Activated CD4-positive, alpha-beta T cell treated with anti-CD3 and anti-CD28 coated beads, Interleukin-2, amount 10 ng/mL, durations not matched to agents 7 days and 5 days (primary cell): ENCODE data around the gene TNRC6C. TPM values are rescaled to one million over a fixed set of nuclear protein-coding genes. Genes with fewer than 3 reads are reported as not detected.

Experiments used
- CTCF ChIA-PET: fragments of 350-600 bp; sonication (Branson Sonifier 250); formaldehyde crosslinking; loops from one replicate; lab custom pipeline; 2021; ENCODE audit warnings: antibody characterized with exemption; lab: Charles Lee
- POLR2A ChIA-PET: fragments of 350-600 bp; sonication (Branson Sonifier 250); formaldehyde crosslinking; loops from one replicate; lab custom pipeline; 2021; ENCODE audit warnings: antibody characterized with exemption; lab: Charles Lee
- DNase-seq: peaks from one replicate; pipeline ENCODE4 v3.0.0-alpha.2; 2020
- H3K27ac Mint-ChIP-seq: one replicate; pipeline ENCODE4 v1.8.0; 2021; ENCODE audit warnings: mild to moderate bottlenecking, moderate library complexity, mixed read lengths
- H3K27me3 Mint-ChIP-seq: one replicate; pipeline ENCODE4 v1.8.0; 2021; ENCODE audit warnings: mixed read lengths
- H3K36me3 Mint-ChIP-seq: one replicate; pipeline ENCODE4 v1.8.0; 2021; ENCODE audit warnings: low read depth, mixed read lengths
- H3K4me1 Mint-ChIP-seq: one replicate; pipeline ENCODE4 v1.8.0; 2021; ENCODE audit warnings: mixed read lengths
- H3K4me3 Mint-ChIP-seq: one replicate; pipeline ENCODE4 v1.8.0; 2021; ENCODE audit warnings: mild to moderate bottlenecking, moderate library complexity, mixed read lengths
- H3K9me3 Mint-ChIP-seq: one replicate; pipeline ENCODE4 v1.8.0; 2021; ENCODE audit warnings: mixed read lengths
- total RNA-seq, 2 experiments: library from RNA; stranded (reverse); gene quantifications; one replicate each; pipeline ENCODE4 v1.2.3, GENCODE V29; 2021

The TNRC6C gene
- total RNA-seq, 2 experiments from 2014 or later = 40.2 to 41.8 TPM

- no peak for DNase-seq
- Mint-ChIP-seq H3K4me3 (no peak overlapping the region), H3K36me3 (no peaks in the 10 kb centered on the region), H3K27ac (no peak overlapping the region), H3K27me3 (peaks cover 9% of the 10 kb centered on the region), H3K9me3 (no peaks in the 10 kb centered on the region), H3K4me1 (peaks cover 11% of the 10 kb centered on the region)
- ChIA-PET CTCF (no interaction called here), POLR2A (no interaction called here)
Measured at GRCh38 chr17:77936881-77937280, 21.6 kb upstream of the TNRC6C start.

- H3K9me3 Mint-ChIP-seq = no peaks in the 10 kb centered on the region
- ChIA-PET CTCF (no interaction called here), POLR2A (no interaction called here)
- no peak overlapping the region for H3K4me3 Mint-ChIP-seq
- no peaks in the 10 kb centered on the region for H3K4me1 Mint-ChIP-seq
- no peak for DNase-seq
- peaks cover 6% of the 10 kb centered on the region for H3K27me3 Mint-ChIP-seq
- no peaks in the 10 kb centered on the region for H3K36me3 Mint-ChIP-seq
- H3K27ac Mint-ChIP-seq = no peak overlapping the region
Measured at GRCh38 chr17:77941004-77941403, 17.5 kb upstream of the TNRC6C start.

- H3K9me3 Mint-ChIP-seq = peaks cover 3% of the 10 kb centered on the region
- H3K27ac Mint-ChIP-seq = no peak overlapping the region
- no peak overlapping the region for H3K4me3 Mint-ChIP-seq
- ChIA-PET CTCF (no interaction called here), POLR2A (no interaction called here)
- DNase-seq = no peak
- H3K4me1 Mint-ChIP-seq = no peaks in the 10 kb centered on the region
- peaks cover 5% of the 10 kb centered on the region for H3K27me3 Mint-ChIP-seq
- H3K36me3 Mint-ChIP-seq = no peaks in the 10 kb centered on the region
Measured at GRCh38 chr17:77942112-77942988, 16.2 kb upstream of the TNRC6C start.

DNA sequence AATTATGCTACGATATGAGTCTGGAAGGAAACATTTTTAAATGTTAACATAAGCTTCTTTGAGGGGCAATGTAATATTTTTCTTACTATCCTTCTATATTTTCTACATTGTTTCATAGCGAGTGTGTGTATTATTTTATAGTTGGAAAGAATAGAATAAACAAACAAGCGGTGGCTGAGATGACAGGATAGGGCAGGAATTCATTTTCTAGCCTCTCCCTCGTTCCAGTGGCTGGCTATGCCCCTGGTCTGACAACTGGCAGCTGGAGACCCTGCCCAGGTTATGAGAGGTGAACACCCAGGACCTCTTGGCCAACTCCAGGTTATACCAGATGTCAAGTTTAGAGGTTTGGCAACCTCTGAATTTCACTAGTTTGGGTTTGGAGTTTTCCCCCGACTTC lies 14.5 kb upstream of the TNRC6C start:
- Mint-ChIP-seq H3K27ac (no peak overlapping the region), H3K4me1 (no peaks in the 10 kb centered on the region), H3K36me3 (no peaks in the 10 kb centered on the region), H3K9me3 (peaks cover 3% of the 10 kb centered on the region), H3K27me3 (peaks cover 10% of the 10 kb centered on the region), H3K4me3 (no peak overlapping the region)
- ChIA-PET POLR2A (no interaction called here), CTCF (interaction anchor here (0.6 kb wide), 1 partner anchor 681 kb away, joined by 4 read pairs; no protein-coding TSS in a partner anchor)
- no peak for DNase-seq

DNA sequence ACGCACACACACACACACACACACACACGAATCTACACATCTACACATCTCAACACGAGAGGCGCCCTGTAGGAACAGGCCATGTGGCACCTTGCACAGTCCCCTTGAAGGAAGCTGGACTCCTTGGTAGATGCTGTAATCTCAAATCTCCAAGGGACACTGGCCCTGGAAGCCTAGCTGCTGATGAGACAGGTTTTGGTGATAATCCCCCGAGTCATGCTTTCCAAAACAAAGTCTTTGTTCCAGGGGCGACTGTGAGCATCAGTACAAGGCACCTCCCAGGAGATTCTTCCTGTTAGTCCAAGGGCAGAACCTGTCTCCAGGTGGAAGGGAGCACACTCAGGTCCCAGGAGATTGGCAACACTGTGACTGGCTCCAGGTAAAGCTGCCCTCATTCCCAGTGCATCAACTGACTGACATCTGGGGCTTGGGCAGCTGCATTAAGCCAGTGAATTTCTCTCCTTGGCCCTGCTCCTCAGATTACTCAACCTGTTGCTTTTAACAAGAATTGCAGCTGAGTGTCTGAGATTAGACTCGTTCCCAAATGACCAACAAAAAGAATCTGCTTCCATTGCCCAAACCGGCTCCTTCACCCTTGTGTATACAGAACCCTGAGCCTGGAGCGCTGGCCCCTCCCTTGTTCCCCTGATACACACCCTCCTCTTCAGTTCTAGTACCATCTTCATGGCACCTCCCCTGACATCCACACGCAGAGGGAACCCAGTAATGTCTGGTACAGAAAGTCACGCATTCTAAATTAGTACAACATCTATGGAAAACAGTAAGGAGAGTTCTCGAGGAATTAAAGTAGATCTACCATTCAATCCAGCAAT lies 13.9 kb upstream of the TNRC6C start:
- Mint-ChIP-seq H3K27ac (no peak overlapping the region), H3K27me3 (peaks cover 15% of the 10 kb centered on the region), H3K4me1 (no peaks in the 10 kb centered on the region), H3K4me3 (no peak overlapping the region), H3K9me3 (peaks cover 3% of the 10 kb centered on the region), H3K36me3 (no peaks in the 10 kb centered on the region)
- no peak for DNase-seq
- ChIA-PET CTCF (interaction anchor here (0.6 to 1.5 kb wide), 2 partner anchors 11 to 682 kb away, joined by 4 read pairs; no protein-coding TSS in a partner anchor), POLR2A (no interaction called here)

DNA sequence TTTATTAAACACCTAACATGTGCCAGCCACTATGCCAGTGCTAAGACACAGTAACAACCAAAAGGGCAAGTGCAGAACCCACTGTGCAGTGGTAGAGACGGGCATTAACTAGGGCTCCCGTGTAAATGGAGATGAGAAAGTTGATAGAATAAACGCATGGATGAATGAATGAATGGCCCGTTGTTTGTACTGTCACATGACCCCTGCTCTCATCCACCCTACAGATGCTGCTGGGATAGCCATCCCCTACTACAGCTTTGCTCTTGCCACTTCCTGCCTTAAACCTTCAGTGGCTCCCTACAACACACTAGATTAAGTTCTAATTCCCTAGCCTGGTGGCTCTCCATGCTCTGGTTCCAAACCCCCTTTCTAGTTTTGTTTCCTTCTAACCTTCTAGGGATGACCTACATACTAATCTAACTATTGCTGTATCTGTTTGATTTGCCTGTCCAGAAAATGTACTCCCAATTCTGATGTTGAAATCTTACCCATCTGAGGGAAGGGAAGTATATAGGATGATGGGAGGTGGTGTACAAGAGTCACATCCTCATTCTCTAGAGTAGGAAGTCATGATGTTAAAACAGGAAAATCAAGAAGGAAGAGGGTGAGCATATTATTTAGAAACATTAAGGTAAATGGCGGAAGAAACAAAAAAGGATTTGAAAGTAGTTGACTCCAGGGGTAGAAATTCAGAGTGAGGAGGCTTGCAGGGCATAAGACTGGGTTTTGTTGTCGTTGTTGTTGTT lies 11.4 kb upstream of the TNRC6C start:
- Mint-ChIP-seq H3K36me3 (no peaks in the 10 kb centered on the region), H3K27ac (no peak overlapping the region), H3K4me3 (no peak overlapping the region), H3K9me3 (peaks cover 3% of the 10 kb centered on the region), H3K4me1 (peaks cover 1% of the 10 kb centered on the region), H3K27me3 (peaks cover 28% of the 10 kb centered on the region)
- ChIA-PET CTCF (interaction anchor here (1.2 kb wide), 1 partner anchor 19 kb away, joined by 3 read pairs; no protein-coding TSS in a partner anchor), POLR2A (no interaction called here)
- no peak for DNase-seq

DNA sequence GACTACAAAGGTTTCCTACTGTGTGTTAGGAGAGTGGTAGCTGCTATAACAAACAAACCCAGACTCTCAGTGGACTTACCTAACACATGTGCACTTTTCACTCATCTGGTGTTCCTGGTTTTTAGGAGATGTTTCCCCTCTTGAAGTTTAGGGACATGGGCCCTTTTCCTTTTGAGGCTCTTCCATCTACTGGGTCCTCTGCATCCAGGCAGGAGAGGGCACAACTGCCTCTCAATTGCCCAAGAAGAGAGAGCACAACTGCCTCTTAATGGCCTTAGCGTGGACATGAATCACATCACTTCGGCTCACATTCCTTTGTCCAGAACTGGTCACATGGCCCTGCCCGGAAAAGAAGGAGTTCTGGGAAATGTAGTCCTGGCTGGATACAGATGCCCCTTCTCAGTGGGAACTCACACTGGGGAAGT lies 9.8 kb upstream of the TNRC6C start:
- ChIA-PET POLR2A (no interaction called here), CTCF (interaction anchor here (0.5 to 0.8 kb wide), 2 partner anchors 233 to 978 kb away, joined by 3 read pairs; no protein-coding TSS in a partner anchor)
- H3K27me3 Mint-ChIP-seq = peaks cover 41% of the 10 kb centered on the region
- no peak overlapping the region for H3K4me3 Mint-ChIP-seq
- no peak overlapping the region for H3K27ac Mint-ChIP-seq
- H3K36me3 Mint-ChIP-seq = no peaks in the 10 kb centered on the region
- peaks cover 3% of the 10 kb centered on the region for H3K9me3 Mint-ChIP-seq
- no peak for DNase-seq
- H3K4me1 Mint-ChIP-seq = peaks cover 5% of the 10 kb centered on the region

DNA sequence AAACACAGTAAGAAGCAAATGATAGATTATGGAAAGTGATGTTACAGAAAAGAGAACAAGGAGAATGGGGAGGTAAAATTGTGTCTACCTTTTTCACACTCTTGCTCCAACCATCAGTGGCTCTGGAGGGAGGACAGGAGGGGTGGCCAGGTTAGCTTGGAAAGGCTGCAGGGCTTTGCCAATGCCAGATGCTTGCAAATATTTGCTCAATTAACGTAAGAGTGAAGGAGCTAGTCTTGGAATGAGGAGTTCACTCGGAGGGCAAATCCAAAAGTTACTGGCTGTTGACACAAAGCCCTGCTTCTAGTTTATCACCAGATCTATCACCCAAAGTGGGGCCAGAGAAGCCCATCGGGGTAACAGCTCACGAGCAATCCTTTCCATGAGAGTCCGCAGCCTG lies 7.4 kb upstream of the TNRC6C start:
- ChIA-PET CTCF (no interaction called here), POLR2A (no interaction called here)
- H3K36me3 Mint-ChIP-seq = no peaks in the 10 kb centered on the region
- peaks cover 58% of the 10 kb centered on the region for H3K27me3 Mint-ChIP-seq
- no peak overlapping the region for H3K4me3 Mint-ChIP-seq
- DNase-seq = no peak
- H3K9me3 Mint-ChIP-seq = peaks cover 3% of the 10 kb centered on the region
- H3K27ac Mint-ChIP-seq = no peak overlapping the region
- H3K4me1 Mint-ChIP-seq = peaks cover 5% of the 10 kb centered on the region

DNA sequence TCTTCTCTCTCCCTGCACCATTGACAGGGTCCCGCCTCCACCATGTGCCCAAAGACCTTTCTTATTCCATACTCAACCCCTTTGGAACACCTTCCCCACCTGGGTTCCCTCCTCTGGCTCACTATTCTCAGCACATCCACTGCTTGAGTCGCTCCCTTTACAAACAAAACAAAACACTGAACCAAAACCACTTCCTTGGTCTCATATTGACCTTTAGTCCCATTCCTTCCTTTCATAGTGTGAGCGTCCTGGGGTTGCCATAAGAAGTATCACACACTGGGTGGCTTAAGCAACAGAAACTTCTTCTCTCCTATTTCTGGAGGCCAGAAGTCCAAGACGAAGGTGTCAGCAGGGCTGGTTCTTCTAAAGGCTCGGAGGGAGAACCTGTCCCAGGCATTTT lies 6.1 kb upstream of the TNRC6C start:
- Mint-ChIP-seq H3K9me3 (peaks cover 4% of the 10 kb centered on the region), H3K36me3 (no peaks in the 10 kb centered on the region), H3K27me3 (peaks cover 65% of the 10 kb centered on the region), H3K27ac (peak overlapping the region; percentile 55), H3K4me1 (peaks cover 14% of the 10 kb centered on the region), H3K4me3 (no peak overlapping the region)
- ChIA-PET CTCF (no interaction called here), POLR2A (no interaction called here)
- no peak for DNase-seq

DNA sequence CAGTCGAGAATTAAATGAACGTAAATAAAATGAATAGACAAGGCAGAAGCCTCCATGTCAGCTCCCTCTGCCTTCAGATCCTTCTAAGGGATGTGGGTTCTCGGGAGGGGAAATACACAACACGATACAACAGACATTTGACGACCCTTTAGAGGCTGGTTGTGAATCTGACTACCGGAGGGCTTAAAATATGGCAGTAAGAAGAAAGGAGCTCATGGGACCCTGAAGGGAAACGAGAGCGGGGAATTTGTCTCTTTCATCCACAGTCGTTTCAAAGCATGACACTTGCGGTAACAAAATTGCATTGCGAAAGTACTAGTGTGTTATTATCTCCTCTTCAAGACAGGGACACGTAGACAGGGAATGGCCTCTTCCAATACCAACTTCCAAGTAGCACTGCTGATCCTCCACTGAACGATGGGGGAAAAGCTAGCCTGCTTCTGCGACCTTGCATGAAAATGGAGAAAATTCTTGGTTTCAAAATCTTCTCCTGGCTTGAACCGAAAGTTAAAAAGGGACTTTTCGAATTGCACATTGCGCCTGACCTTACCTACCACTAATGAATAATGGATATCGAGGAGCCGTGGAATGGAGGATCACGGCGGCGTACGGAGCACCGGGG lies 1.2 kb upstream of the TNRC6C start:
- peaks cover 37% of the 10 kb centered on the region for H3K4me1 Mint-ChIP-seq
- POLR2A ChIA-PET = no interaction called here
- DNase-seq = peak; percentile 16

GRCh38 chr17:77958716-77959125 lies 218 bp downstream of the TNRC6C start:
- H3K4me3 Mint-ChIP-seq = peak overlapping the region; percentile 88
- H3K4me1 Mint-ChIP-seq = peaks cover 48% of the 10 kb centered on the region
- H3K9me3 Mint-ChIP-seq = peaks cover 3% of the 10 kb centered on the region
- DNase-seq = no peak
- POLR2A ChIA-PET = interaction anchor here (0.6 to 1.0 kb wide), 7 partner anchors 58 to 486 kb away, joined by 3 to 7 read pairs (median 3); no protein-coding TSS in a partner anchor
- peaks cover 30% of the 10 kb centered on the region for H3K27me3 Mint-ChIP-seq
- no peak overlapping the region for H3K27ac Mint-ChIP-seq
- CTCF ChIA-PET = interaction anchor here (1.0 to 1.2 kb wide), 4 partner anchors 10 to 505 kb away, joined by 3 to 4 read pairs (median 3); no protein-coding TSS in a partner anchor
- peaks cover 13% of the 10 kb centered on the region for H3K36me3 Mint-ChIP-seq

More for the DNA sequence above, 1.2 kb upstream of the TNRC6C start:
- Mint-ChIP-seq H3K4me3 (peak overlapping the region; percentile 88), H3K9me3 (peaks cover 3% of the 10 kb centered on the region), H3K36me3 (peaks cover 10% of the 10 kb centered on the region), H3K27me3 (peaks cover 42% of the 10 kb centered on the region), H3K27ac (peak overlapping the region; percentile 94)
- CTCF ChIA-PET = no interaction called here
